Fibroblast of upper back skin (primary cell): ENCODE results near the gene ALS2CL.

ENCODE experiments used
- DNase-seq: peaks from one replicate; pipeline ENCODE4 v3.0.0-alpha.2; 2013

The ALS2CL gene

DNA sequence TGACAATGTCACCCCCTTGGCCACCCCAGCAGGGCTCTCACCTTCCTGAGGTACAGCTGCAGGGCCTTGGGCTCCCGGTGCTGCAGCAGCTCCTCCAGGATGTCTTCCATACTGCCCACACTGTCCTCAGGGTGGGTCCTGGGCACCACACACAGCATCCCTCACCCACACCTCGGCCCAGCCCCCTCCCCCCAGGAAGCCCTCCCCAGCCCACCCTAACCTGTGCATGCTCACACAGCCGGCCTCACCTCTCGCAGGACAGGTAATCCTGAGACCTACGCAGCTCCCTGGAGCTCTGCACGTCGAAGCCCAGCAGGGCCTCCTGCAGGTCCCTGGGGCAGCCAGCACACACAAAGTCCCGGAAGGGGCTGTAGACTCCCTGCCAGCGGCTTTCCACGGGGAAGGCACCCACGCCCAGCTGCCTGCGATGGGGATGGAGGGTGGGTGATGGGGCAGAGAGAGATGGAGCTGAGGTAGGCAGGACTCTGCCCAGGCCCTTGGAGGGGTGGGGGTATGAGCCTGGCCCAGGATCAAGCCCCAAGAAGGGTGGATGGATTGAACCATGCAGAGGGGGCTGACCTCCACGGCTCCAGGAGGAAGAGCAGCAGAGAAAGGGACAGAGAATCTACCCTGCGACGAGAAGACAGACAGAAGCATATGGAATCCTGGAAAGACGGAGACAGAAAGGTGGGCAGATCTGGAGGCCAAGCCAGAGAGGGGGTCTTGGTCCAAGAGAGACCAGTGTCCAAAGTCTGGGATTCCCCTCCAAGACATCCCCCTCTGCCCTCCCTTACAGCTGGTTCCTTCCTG lies 16.7 kb downstream of the ALS2CL start:
- no peak for DNase-seq

GRCh38 chr3:46675843-46676567 lies 17.5 kb downstream of the ALS2CL start:
- DNase-seq: no peak

DNA sequence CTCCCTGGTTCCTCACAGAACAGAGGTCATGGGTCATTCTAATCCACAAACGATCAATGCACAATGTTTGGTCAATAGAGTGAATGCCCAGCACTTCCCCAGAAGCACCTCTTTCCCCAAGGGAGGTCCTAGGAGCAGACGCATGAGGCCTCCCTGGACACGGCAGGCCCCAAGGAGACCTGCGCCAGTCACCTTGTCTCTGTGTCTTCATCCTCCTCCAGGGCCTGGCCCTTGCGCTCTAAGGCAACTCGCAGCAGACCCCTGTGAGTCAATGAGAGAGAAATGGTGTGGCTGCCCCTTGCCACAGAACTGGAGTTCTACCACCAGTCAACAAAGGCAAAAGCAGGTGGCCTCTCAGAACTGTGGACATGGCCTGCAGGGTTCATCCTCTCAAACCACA lies 18.1 kb downstream of the ALS2CL start:
- DNase-seq: no peak

- DNase-seq: no peak
Observed at GRCh38 chr3:46674031-46674845, 19.2 kb downstream of the ALS2CL start.

GRCh38 chr3:46673151-46674030 lies 20.1 kb downstream of the ALS2CL start:
- DNase-seq: no peak

DNA sequence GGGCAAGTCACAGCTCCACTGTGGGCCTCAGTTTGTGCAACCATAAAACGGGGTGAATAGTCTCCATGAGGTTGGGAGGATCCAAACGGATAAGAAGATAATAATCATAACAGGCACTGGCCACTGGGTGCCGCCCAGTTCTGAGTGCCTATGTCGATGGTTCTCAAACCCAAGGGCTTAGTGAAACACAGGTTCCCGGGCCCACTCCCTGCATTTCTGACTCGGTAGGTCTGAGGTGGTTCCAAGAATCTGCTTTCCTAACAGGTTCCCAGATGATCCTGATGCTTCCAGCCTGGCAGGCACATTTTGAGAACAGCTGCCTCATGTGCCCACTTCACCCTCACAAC lies 21.2 kb downstream of the ALS2CL start:
- no peak for DNase-seq

DNA sequence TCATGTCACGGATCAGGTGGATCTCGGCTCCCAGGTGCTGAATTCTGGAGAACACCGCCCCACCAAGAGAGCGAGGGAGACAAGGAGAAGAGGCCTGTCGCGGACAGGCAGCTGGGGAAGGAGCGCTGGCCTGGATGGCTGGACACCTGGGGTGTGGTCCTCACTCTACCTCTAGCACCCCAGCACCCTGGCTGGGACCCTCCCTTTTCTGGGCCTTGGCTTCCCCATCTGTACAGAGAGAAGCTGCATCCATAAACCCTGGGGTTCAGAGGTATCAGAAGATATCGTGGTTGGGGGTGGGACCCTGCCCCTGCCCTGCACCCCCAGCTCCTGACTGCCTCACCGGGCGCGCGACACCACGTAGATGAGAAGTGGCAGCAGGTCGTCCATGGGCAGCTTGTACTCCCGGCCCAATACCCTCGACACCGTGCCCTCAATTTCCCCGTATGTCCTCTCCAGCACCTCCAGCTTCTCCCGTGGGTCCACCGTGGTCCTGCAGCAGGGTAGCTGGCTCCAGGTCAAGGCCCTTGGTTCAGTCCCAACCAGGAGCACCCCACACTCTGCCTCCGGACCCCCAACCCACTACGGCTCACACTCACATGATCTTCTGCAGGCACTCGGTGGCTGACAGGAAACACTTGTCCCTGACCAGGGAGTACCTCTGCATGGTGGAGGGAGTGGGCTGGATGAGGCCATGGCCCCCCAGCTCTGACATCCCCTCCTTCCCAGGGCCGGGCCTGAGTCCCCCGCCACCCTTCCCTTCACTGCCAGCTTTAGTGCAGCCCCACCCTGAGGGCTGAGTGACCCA lies 21.7 kb downstream of the ALS2CL start:
- no peak for DNase-seq

DNA sequence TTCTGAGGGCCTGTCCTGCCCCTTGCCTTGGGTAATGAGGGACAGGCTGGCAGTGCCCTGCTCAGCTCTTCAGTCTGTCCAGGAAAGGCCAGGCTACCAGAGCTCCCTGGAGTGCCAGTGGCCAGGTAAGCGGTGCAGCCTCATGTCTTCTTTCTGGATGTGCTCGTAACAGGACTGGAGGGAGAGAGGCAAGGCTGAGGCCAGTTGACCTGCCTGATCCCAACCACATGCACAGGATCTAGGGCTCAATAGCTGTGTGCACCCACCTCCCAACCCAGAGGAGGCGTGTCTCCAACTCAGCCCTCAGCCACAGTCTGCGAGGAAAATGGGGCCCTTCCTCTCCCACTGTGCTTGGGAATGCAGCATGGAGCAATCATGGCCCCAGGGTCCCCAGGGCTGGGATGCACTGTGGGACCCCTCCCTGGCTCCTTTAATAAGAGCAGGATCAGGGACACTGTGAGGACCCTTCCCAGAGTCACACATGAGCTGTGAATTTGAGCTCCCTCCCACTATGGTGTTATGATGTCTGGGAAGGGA lies 22.5 kb downstream of the ALS2CL start:
- no peak for DNase-seq

DNA sequence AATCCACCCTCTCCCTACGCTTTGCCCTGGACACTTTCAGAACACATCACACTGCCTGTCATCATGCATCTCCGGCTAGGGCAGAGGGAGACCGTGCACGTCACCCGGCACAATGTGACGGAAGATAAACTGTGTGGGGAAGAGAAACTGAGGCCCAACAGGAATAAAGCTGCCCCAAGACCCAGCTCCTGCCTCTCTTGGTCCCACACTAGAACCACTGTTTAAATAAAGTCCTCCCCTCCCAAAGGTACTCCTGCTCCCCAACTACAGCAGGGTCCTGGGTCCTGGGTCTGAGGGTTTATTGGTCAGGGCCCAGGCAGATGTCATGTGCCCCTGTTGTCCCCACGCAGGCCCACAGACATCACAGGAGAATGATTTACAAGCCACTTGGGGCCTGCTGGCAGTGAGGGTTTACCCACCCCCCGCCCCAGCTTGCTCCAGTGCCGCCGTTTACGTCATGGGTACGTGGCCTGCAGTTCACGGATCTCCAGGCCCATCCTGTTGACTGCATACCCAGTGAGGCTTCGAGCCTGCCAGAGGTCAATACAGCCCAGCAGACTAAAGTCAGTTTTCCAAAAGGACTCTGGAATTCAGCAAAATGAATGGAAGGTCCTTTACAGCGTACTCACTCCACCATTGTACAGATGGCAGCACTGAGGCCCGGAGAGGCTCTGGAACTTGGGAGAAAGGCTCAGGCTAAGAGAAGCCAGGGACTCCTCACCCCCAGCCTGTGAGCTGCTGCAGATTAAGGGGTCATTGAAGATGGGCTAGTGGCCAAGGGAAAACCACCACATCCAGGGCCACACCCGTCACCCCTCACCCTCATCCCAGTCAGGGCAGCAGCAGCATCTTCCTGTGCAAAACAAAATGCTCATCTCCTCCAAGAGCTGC lies 23.2 kb downstream of the ALS2CL start:
- DNase-seq: no peak

DNA sequence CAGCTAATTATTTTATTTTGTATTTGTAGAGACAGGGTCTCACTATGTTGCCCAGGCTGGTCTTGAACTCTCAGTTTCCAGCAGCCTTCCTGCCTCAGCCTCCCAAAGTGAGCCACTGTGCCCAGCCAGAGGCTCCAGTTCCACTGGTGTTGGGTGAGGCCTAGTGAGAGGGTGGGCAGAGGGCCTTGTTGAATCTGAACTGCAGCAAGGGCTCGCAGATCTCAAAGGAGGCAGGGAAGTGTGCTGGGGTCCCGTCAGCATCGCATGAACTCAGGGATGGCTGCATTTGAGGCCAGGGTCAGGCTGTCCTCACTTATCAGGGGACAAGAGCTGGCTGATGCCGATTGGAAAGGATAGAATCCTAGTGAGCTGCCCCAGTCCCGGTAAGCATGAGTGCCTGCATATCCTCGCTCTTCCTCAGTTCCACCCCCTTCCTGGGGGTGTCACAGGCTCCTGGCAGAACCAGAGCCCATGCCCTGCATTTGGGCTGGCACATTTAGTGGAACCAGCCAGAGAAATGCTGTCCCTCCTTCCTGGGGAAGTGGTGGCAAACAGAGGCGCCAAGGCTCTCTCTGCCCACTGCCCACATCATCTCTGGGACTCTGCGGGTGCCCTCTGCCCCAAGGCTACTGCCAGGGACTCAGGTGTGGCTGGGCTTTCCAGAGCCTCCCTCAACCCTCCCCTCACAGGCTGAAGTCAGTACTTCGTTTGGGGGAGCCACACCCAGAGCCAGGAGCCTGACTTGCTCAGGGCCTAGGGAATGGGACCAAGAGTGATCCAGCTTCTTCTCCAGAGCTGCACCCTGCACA lies 24.1 kb downstream of the ALS2CL start:
- no peak for DNase-seq

DNA sequence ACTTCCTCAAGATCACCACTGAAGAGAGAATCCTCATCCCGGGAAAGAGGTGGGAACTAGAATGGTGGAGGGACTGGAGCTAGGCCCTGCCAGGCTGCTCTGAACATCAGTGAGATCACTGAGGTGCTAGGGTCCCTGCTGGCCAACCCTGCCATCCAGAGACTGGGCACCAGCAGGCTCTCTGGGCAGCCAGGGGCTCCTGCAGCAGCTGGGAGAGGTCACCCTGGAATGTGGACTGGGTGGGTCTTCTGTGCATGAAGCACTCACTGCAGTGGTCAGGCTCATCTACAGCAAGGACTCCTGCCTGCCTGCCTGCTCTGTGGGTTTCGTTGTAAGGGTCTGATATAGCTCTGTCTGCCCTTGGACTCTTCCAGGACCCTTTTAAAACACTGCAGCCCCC lies 24.9 kb downstream of the ALS2CL start:
- no peak for DNase-seq

- no peak for DNase-seq
Observed at GRCh38 chr3:46668116-46668515, 25.4 kb downstream of the ALS2CL start.

DNA sequence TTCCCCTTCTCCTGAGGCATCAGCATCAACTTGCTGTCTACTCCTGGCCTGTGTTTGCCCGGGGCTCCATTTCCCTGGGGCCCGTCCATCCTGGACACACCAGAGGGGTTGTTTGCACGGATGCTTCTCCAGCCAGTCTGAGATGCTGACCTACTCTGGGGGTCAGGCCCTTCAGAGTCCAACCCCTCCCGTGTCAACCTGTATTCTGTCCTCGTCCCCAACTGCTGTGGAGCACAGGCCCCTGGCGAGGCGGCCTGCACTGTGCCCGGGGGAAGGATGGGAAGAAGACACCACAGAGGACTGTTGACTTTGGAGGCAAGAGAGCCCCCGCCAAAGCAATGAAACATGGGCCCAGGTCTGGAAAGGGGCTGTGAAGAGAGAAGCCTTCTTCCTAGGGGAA lies 25.8 kb downstream of the ALS2CL start:
- no peak for DNase-seq

DNA sequence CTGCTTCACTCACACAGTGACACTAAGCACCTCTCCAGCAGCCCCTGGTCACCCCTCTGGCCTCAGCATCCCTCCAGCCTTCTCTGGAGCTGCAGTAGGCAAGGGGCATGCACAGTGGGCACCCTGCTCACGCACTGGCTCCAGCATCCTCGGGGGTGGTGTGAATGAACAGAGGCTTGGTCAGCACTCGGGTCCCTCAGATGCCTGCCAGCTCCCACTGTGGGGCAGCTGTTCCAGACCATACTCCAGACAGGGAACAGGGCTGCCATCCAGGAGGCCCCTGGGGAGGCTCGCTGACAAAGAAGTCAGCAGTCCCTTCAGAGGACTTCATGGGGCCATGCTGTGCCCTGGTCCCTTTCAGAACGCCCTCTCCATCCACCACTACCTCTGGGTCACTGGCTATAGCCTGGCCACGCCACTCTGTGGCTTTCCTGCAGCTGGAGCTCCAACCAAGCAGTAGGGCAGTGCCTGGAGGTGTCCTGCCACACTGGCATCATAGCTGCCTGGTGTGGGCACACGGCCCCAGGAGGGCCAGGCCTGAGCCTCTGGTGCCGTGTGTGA lies 26.3 kb downstream of the ALS2CL start:
- DNase-seq: no peak

DNA sequence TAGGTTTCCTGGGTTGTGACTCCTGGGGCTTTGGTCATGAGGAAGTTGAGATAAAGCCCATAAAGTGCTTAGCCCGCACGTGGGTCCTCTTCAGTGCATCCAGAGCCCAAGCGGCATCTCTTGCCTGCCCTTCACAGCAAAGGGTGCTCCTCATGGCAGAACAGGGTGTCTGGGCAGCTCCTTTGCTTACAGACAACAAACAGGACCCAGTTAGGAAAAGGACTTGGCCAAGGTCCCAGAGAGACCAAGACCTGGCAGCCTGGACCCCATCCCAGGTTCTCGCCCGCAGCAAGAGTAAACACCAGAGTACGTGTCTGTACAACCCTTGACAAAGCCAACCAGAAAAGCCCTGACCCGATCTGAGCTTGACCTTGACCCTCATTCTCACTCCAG lies 27.0 kb downstream of the ALS2CL start:
- DNase-seq: no peak

GRCh38 chr3:46665763-46666452 lies 27.6 kb downstream of the ALS2CL start:
- no peak for DNase-seq

- DNase-seq: no peak
Observed at GRCh38 chr3:46664971-46665762, 28.3 kb downstream of the ALS2CL start.
